HepG2 (cell line): ENCODE results near the gene CIAO2B. TPM values are rescaled to one million over a fixed set of nuclear protein-coding genes. Genes with fewer than 3 reads are reported as not detected.
A peak's percentile ranks its signal among the peaks of the same experiment; 100 is the strongest.

Source experiments
- ATF6 ChIP-seq: sonication (generic); formaldehyde crosslinking; conservative IDR thresholded peaks from 2 replicates; pipeline ENCODE4 v1.4.0; 2020; ENCODE audit warnings: missing genetic modification reagents
- CBX5 ChIP-seq: sonication (generic); formaldehyde crosslinking; IDR thresholded peaks from 2 replicates; pipeline ENCODE4 v1.4.0; 2020; ENCODE audit warnings: missing genetic modification reagents, borderline replicate concordance
- GLI4 ChIP-seq: sonication (generic); formaldehyde crosslinking; IDR thresholded peaks from 2 replicates; pipeline ENCODE4 v1.5.1; 2020; ENCODE audit warnings: missing genetic modification reagents, mild to moderate bottlenecking, moderate library complexity, borderline replicate concordance
- KDM4B ChIP-seq: sonication (generic); formaldehyde crosslinking; IDR thresholded peaks from 2 replicates; pipeline ENCODE4 v1.4.0; 2020; ENCODE audit warnings: missing genetic modification reagents
- MED8 ChIP-seq: sonication (generic); formaldehyde crosslinking; IDR thresholded peaks from 2 replicates; pipeline ENCODE4 v1.8.1; 2023; ENCODE audit warnings: mild to moderate bottlenecking, missing genetic modification reagents; ENCODE audit not compliant: insufficient replicate concordance
- REL ChIP-seq: sonication (generic); formaldehyde crosslinking; conservative IDR thresholded peaks from 2 replicates; pipeline ENCODE4 v1.8.0; 2022; ENCODE audit warnings: mild to moderate bottlenecking, missing genetic modification reagents, moderate library complexity
- REPIN1 ChIP-seq: sonication (generic); formaldehyde crosslinking; IDR thresholded peaks from 2 replicates; pipeline ENCODE4 v1.8.0; 2022; ENCODE audit warnings: missing genetic modification reagents, low read depth, mild to moderate bottlenecking, borderline replicate concordance
- RERE ChIP-seq: IDR thresholded peaks from 2 replicates; pipeline ENCODE4 v1.6.1; 2016; ENCODE audit warnings: low read depth, missing genetic modification reagents, missing compliant biosample characterization
- SPEN ChIP-seq: sonication (generic); formaldehyde crosslinking; IDR thresholded peaks from 2 replicates; pipeline ENCODE4 v1.5.1; 2020; ENCODE audit warnings: low read depth, mild to moderate bottlenecking, missing genetic modification reagents
- ZNF18 ChIP-seq: sonication (generic); formaldehyde crosslinking; IDR thresholded peaks from 2 replicates; pipeline ENCODE4 v1.8.0; 2022; ENCODE audit warnings: mild to moderate bottlenecking, missing genetic modification reagents; ENCODE audit not compliant: insufficient replicate concordance
- ZNF253 ChIP-seq: sonication (generic); formaldehyde crosslinking; IDR thresholded peaks from 2 replicates; pipeline ENCODE4 v1.8.0; 2022; ENCODE audit warnings: mild to moderate bottlenecking, missing genetic modification reagents, borderline replicate concordance
- ZNF737 ChIP-seq: sonication (generic); formaldehyde crosslinking; IDR thresholded peaks from 2 replicates; pipeline ENCODE4 v1.5.0; 2020; ENCODE audit warnings: missing genetic modification reagents, mild to moderate bottlenecking, borderline replicate concordance
- ZNF747 ChIP-seq: sonication (generic); formaldehyde crosslinking; IDR thresholded peaks from 2 replicates; pipeline ENCODE4 v1.8.1; 2023; ENCODE audit warnings: missing genetic modification reagents, mild to moderate bottlenecking, borderline replicate concordance
- ZSCAN21 ChIP-seq: sonication (generic); formaldehyde crosslinking; IDR thresholded peaks from 2 replicates; pipeline ENCODE4 v1.8.0; 2022; ENCODE audit warnings: mild to moderate bottlenecking, missing genetic modification reagents, moderate library complexity, borderline replicate concordance
- ZSCAN25 ChIP-seq: sonication (generic); formaldehyde crosslinking; IDR thresholded peaks from 2 replicates; pipeline ENCODE4 v1.8.0; 2022; ENCODE audit warnings: mild to moderate bottlenecking, missing genetic modification reagents
- polyA plus RNA-seq, 8 experiments: library from polyadenylated mRNA; depleted of rRNA in 3 of 8; stranded (reverse) in 7 of 8; unstranded in 1 of 8; fragments of >200 nt; fragmentation: Illumina TruSeq in 4 of 8; extraction: Trizol in 4 of 8; gene quantifications; 2 replicates each; pipeline versions ENCODE4 v1.2.1 to v1.2.3, GENCODE V29; 2011 to 2016; ENCODE audit warnings: low read depth in 4 of 8, missing spikeins in 1 of 8, mixed read lengths in 1 of 8; ENCODE audit not compliant: insufficient read depth in 1 of 8
- total RNA-seq, 5 experiments: library from RNA; depleted of rRNA; stranded (reverse); fragments of >200 nt; fragmentation: Illumina TruSeq; extraction: Trizol; gene quantifications; 2 replicates each; pipeline ENCODE4 v1.2.3, GENCODE V29; 2016; ENCODE audit warnings: low read depth in 1 of 5
- TF ChIP-seq, protein P1 (sequence below): sonication (generic); formaldehyde crosslinking; IDR thresholded peaks from 2 replicates; pipeline ENCODE4 v1.4.0; 2020; ENCODE audit warnings: mild to moderate bottlenecking, missing genetic modification reagents
- TF ChIP-seq, protein P2 (sequence below): sonication (generic); formaldehyde crosslinking; IDR thresholded peaks from 2 replicates; pipeline ENCODE4 v1.5.0; 2020; ENCODE audit warnings: missing genetic modification reagents

Gene CIAO2B
- total and polyA plus RNA-seq, 2 of the 13 experiments (the other 11 are each of a cell fraction or from before 2014, with no cell fraction given): 157 to 293 TPM

DNA sequence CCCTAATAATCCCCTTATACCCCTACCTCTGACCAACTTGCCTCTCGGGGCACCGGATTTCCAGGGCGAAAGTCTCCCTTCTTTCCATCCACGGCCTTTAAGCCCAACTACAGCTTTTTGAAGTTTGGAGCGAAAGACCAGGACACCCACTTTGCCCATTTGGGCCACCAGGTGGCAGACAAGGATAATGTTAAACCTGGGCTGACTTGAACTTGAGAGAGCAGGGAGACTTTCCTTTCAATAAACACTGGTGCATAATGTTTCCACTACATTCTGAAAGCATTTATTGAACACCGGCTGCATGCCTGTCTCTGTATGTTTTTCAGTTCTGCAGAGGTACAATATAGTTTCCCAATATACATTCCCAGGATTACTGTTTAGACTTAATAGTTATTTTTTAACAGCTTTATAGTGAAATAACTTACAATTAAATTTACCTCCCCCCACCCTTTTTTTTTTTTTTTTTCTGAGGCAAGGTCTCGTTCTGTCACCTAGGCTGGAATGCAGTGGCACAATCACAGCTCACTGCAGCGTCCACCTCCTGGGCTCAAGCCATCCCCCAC is 20.0 kb upstream of the CIAO2B start (continued):
- TF ChIP-seq ZNF747 (CRISPR knock-in tag): no peak
- no peak for TF ChIP-seq ATF6 (CRISPR knock-in tag)
- TF ChIP-seq GLI4: no peak
- no peak for TF ChIP-seq RERE
- no peak for TF ChIP-seq ZNF18
- no peak; the same call in 1 of the 2 replicates for TF ChIP-seq ZSCAN21 (CRISPR knock-in tag)
- no peak for TF ChIP-seq ZNF737
- no peak for TF ChIP-seq SPEN (CRISPR knock-in tag)
- TF ChIP-seq MED8 (CRISPR knock-in tag): no peak
- no peak for TF ChIP-seq REL
- TF ChIP-seq, protein P1, sequence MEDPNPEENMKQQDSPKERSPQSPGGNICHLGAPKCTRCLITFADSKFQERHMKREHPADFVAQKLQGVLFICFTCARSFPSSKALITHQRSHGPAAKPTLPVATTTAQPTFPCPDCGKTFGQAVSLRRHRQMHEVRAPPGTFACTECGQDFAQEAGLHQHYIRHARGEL (CRISPR knock-in tag): no peak
- 0 out of 2 replicates have a peak, but pooled peaks have one; percentile 45 for TF ChIP-seq REPIN1 (CRISPR knock-in tag)
- TF ChIP-seq CBX5 (CRISPR knock-in tag): no peak
- no peak for TF ChIP-seq ZSCAN25
- TF ChIP-seq, protein P2, sequence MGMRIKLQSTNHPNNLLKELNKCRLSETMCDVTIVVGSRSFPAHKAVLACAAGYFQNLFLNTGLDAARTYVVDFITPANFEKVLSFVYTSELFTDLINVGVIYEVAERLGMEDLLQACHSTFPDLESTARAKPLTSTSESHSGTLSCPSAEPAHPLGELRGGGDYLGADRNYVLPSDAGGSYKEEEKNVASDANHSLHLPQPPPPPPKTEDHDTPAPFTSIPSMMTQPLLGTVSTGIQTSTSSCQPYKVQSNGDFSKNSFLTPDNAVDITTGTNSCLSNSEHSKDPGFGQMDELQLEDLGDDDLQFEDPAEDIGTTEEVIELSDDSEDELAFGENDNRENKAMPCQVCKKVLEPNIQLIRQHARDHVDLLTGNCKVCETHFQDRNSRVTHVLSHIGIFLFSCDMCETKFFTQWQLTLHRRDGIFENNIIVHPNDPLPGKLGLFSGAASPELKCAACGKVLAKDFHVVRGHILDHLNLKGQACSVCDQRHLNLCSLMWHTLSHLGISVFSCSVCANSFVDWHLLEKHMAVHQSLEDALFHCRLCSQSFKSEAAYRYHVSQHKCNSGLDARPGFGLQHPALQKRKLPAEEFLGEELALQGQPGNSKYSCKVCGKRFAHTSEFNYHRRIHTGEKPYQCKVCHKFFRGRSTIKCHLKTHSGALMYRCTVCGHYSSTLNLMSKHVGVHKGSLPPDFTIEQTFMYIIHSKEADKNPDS (CRISPR knock-in tag): no peak
- 0 out of 2 replicates have a peak, but pooled peaks have one; percentile 29 for TF ChIP-seq KDM4B (CRISPR knock-in tag)
- no peak for TF ChIP-seq ZNF253
